H9 (cell line): ENCODE measurements around the gene DBH. TPM values are rescaled to one million over a fixed set of nuclear protein-coding genes. Genes with fewer than 3 reads are reported as not detected.

Experiments used
- DNase-seq: peaks from one replicate; pipeline ENCODE4 v3.0.0-alpha.2; 2017
- H2AFZ ChIP-seq: one replicate; pipeline ENCODE4 v1.6.1; 2013; ENCODE audit warnings: mild to moderate bottlenecking, low read length, control low read depth, moderate library complexity
- H2AK5ac ChIP-seq: 2 replicates; pipeline ENCODE4 v1.6.1; 2013; ENCODE audit warnings: low read length, control low read depth, mixed read lengths; ENCODE audit not compliant: insufficient read length
- H2BK120ac ChIP-seq: one replicate; pipeline ENCODE4 v1.6.1; 2013; ENCODE audit warnings: low read depth, mild to moderate bottlenecking, low read length, control low read depth, inconsistent platforms; ENCODE audit not compliant: poor library complexity, severe bottlenecking
- H2BK12ac ChIP-seq: 2 replicates; pipeline ENCODE4 v1.6.1; 2013; ENCODE audit warnings: low read length, control low read depth, mixed read lengths, low read depth; ENCODE audit not compliant: insufficient read length
- H2BK15ac ChIP-seq: 2 replicates; pipeline ENCODE4 v1.6.1; 2013; ENCODE audit warnings: low read depth, low read length, control low read depth
- H2BK20ac ChIP-seq: one replicate; pipeline ENCODE4 v1.6.1; 2013; ENCODE audit warnings: low read depth, mild to moderate bottlenecking, low read length, control low read depth, inconsistent platforms; ENCODE audit not compliant: poor library complexity, severe bottlenecking
- H2BK5ac ChIP-seq: 2 replicates; pipeline ENCODE4 v1.6.1; 2013; ENCODE audit warnings: low read length, control low read depth, mixed read lengths; ENCODE audit not compliant: insufficient read length
- H3K14ac ChIP-seq: 2 replicates; pipeline ENCODE4 v1.6.1; 2013; ENCODE audit warnings: low read length, control low read depth; ENCODE audit not compliant: insufficient read depth
- H3K18ac ChIP-seq: 2 replicates; pipeline ENCODE4 v1.6.1; 2013; ENCODE audit warnings: low read depth, mild to moderate bottlenecking, mixed read lengths, low read length, control low read depth; ENCODE audit not compliant: insufficient read length
- H3K23ac ChIP-seq: 2 replicates; pipeline ENCODE4 v1.6.1; 2013; ENCODE audit warnings: low read length, control low read depth, mixed read lengths, low read depth; ENCODE audit not compliant: insufficient read length
- H3K23me2 ChIP-seq: 2 replicates; pipeline ENCODE4 v1.6.1; 2013; ENCODE audit warnings: low read depth, mild to moderate bottlenecking, mixed read lengths, low read length, control low read depth; ENCODE audit not compliant: insufficient read length, poor library complexity, severe bottlenecking
- H3K27ac ChIP-seq: 2 replicates; pipeline ENCODE4 v1.5.1; 2013; ENCODE audit warnings: low read length, control low read depth, mixed read lengths, low read depth; ENCODE audit not compliant: insufficient read length
- H3K27me3 ChIP-seq: 2 replicates; pipeline ENCODE4 v1.6.1; 2013; ENCODE audit warnings: low read length, control low read depth, inconsistent platforms; ENCODE audit not compliant: insufficient read depth
- H3K4ac ChIP-seq: 2 replicates; pipeline ENCODE4 v1.6.1; 2013; ENCODE audit warnings: low read depth, mild to moderate bottlenecking, control low read depth, inconsistent platforms, low read length, moderate library complexity
- H3K4me1 ChIP-seq: 2 replicates; pipeline ENCODE4 v1.6.1; 2013; ENCODE audit warnings: low read length, control low read depth, inconsistent platforms; ENCODE audit not compliant: insufficient read depth
- H3K4me2 ChIP-seq: 2 replicates; pipeline ENCODE4 v1.6.1; 2013; ENCODE audit warnings: low read length, control low read depth, mixed read lengths; ENCODE audit not compliant: insufficient read length, insufficient read depth
- H3K56ac ChIP-seq: 2 replicates; pipeline ENCODE4 v1.6.1; 2013; ENCODE audit warnings: low read depth, mild to moderate bottlenecking, mixed read lengths, low read length, control low read depth; ENCODE audit not compliant: insufficient read length
- H3K79me1 ChIP-seq: 2 replicates; pipeline ENCODE4 v1.6.1; 2013; ENCODE audit warnings: low read depth, mild to moderate bottlenecking, moderate library complexity, low read length, control low read depth, inconsistent platforms; ENCODE audit not compliant: insufficient read depth, poor library complexity, severe bottlenecking
- H3K79me2 ChIP-seq: 2 replicates; pipeline ENCODE4 v1.6.1; 2013; ENCODE audit warnings: low read length, control low read depth, inconsistent platforms; ENCODE audit not compliant: insufficient read depth
- H3K9ac ChIP-seq: 2 replicates; pipeline ENCODE4 v1.6.1; 2013; ENCODE audit warnings: low read length, control low read depth, mixed read lengths; ENCODE audit not compliant: insufficient read length; ENCODE audit errors: extremely low read depth
- H3K9me3 ChIP-seq: one replicate; pipeline ENCODE4 v1.6.1; 2013; ENCODE audit warnings: low read depth, low read length, inconsistent platforms; ENCODE audit not compliant: control insufficient read depth
- H3T11ph ChIP-seq: one replicate; pipeline ENCODE4 v1.6.1; 2013; ENCODE audit warnings: mild to moderate bottlenecking, low read length, control low read depth, inconsistent platforms
- H4K20me1 ChIP-seq: one replicate; pipeline ENCODE4 v1.6.1; 2013; ENCODE audit not compliant: control insufficient read depth, insufficient read length, insufficient read depth
- H4K5ac ChIP-seq: 2 replicates; pipeline ENCODE4 v1.6.1; 2013; ENCODE audit warnings: low read depth, mild to moderate bottlenecking, mixed read lengths, low read length, control low read depth; ENCODE audit not compliant: insufficient read length
- H4K8ac ChIP-seq: replicated peaks from 2 replicates; pipeline ENCODE4 v1.6.1; 2013; ENCODE audit warnings: low read length, control low read depth, mixed read lengths, low read depth; ENCODE audit not compliant: insufficient read length
- H4K91ac ChIP-seq: 2 replicates; pipeline ENCODE4 v1.6.1; 2013; ENCODE audit warnings: low read depth, mild to moderate bottlenecking, moderate library complexity, mixed read lengths, low read length, control low read depth; ENCODE audit not compliant: insufficient read length
- H3K27ac Mint-ChIP-seq, 3 experiments: 2 replicates in 2 of 3; 3 replicates in 1 of 3; pipeline ENCODE4 v1.8.0; 2020 to 2021; ENCODE audit warnings: mixed read lengths in 3 of 3, mild to moderate bottlenecking in 1 of 3, moderate library complexity in 1 of 3
- H3K27me3 Mint-ChIP-seq: 2 replicates; pipeline ENCODE4 v1.8.0; 2021; ENCODE audit warnings: low read depth, mild to moderate bottlenecking, moderate library complexity, mixed read lengths
- H3K36me3 Mint-ChIP-seq, 3 experiments: 2 replicates in 2 of 3; 3 replicates in 1 of 3; pipeline ENCODE4 v1.8.0; 2020 to 2021; ENCODE audit warnings: low read depth in 3 of 3, mixed read lengths in 3 of 3; ENCODE audit not compliant: insufficient read depth in 1 of 3
- H3K4me1 Mint-ChIP-seq, 2 experiments: 2 replicates each; pipeline ENCODE4 v1.8.0; 2020; ENCODE audit warnings: mixed read lengths in 2 of 2
- H3K4me3 Mint-ChIP-seq, 2 experiments: 2 replicates in 1 of 2; 3 replicates in 1 of 2; pipeline ENCODE4 v1.8.0; 2020 to 2021; ENCODE audit warnings: mild to moderate bottlenecking in 2 of 2, mixed read lengths in 2 of 2, moderate library complexity in 1 of 2
- H3K9me3 Mint-ChIP-seq, 2 experiments: 2 replicates in 1 of 2; 3 replicates in 1 of 2; pipeline ENCODE4 v1.8.0; 2020; ENCODE audit warnings: mild to moderate bottlenecking in 2 of 2, mixed read lengths in 2 of 2, moderate library complexity in 1 of 2
- WGBS: extraction: QIAGEN DNeasy Blood & Tissue Kit; methylation state at CpG from one replicate; pipeline ENCODE4 v1.1.7; 2013; ENCODE audit warnings: missing lambda C conversion rate, low lambda C conversion rate, mixed read lengths; ENCODE audit not compliant: insufficient read length; ENCODE audit errors: extremely low coverage; 5-methylcytosine and 5-hydroxymethylcytosine counted together
- total RNA-seq: library from RNA; stranded (reverse); gene quantifications from 2 replicates; pipeline ENCODE4 v1.2.1, GENCODE V29; 2021
- TF ChIP-seq, protein P1 (sequence below): fragments of 200-600 bp; sonication (generic); conservative IDR thresholded peaks from 3 replicates; pipeline ENCODE4 v1.8.0; 2021; ENCODE audit warnings: antibody characterized with exemption, mild to moderate bottlenecking

Gene DBH
- total RNA-seq, 1 experiment from 2014 or later, result not detected

DNA sequence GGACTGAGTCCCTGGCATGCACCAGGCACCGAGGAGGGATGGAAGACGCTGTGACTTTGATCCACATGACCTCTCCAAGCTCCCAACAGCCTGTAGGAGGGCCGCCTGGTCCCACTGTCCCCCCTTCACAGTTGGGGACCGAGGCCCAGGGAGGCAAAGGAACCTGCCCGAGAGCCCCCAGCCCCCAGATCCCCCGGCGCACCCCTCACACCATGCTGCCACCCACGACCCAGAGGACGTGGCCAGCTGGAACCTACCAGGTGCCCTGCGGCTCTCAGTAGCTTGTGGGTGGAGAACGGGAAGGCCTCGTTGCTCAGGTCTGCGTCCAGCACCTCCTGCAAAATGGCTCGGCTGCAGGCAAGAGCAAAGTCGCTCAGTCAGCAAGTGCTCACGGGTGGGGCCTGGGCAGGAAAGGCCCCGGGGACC, 48.8 kb downstream of the DBH start:
- no peak overlapping the region for H3K4ac ChIP-seq
- no peaks in the 10 kb centered on the region for H3K36me3 Mint-ChIP-seq
- no peaks in the 10 kb centered on the region; the same call in 1 of the 2 replicates for H3K27me3 Mint-ChIP-seq
- H3K23ac ChIP-seq, result no peak overlapping the region
- no peak overlapping the region for H2BK120ac ChIP-seq
- no peak overlapping the region for H2BK12ac ChIP-seq
- no peak overlapping the region for H3K18ac ChIP-seq
- no peak overlapping the region for H3K27ac ChIP-seq
- no peaks in the 10 kb centered on the region for H3K4me1 ChIP-seq
- H4K5ac ChIP-seq, result no peak overlapping the region
- H2AK5ac ChIP-seq, result no peak overlapping the region
- H2BK15ac ChIP-seq, result no peak overlapping the region
- H3K4me3 Mint-ChIP-seq, result no peak overlapping the region
- H4K20me1 ChIP-seq, result peaks cover 2% of the 10 kb centered on the region
- no peak overlapping the region for H3K27ac Mint-ChIP-seq
- H3K27me3 ChIP-seq, result no peaks in the 10 kb centered on the region
- peaks cover 2% of the 10 kb centered on the region for H3K23me2 ChIP-seq
- no peak overlapping the region for H3K9ac ChIP-seq
- no peak overlapping the region for H3K14ac ChIP-seq
- H2BK20ac ChIP-seq, result no peak overlapping the region
- DNase-seq, result no peak
- no peak overlapping the region for H2AFZ ChIP-seq
- no peak overlapping the region for H3K56ac ChIP-seq
- no peaks in the 10 kb centered on the region for H3K9me3 ChIP-seq
- H3K4me1 Mint-ChIP-seq, result 0 out of 4 replicates have a peak, but pooled peaks cover 2 to 5% of the 10 kb centered on the region in 2 experiments
- no peak overlapping the region for H4K8ac ChIP-seq
- H3K79me1 ChIP-seq, result no peaks in the 10 kb centered on the region
- TF ChIP-seq, protein P1, sequence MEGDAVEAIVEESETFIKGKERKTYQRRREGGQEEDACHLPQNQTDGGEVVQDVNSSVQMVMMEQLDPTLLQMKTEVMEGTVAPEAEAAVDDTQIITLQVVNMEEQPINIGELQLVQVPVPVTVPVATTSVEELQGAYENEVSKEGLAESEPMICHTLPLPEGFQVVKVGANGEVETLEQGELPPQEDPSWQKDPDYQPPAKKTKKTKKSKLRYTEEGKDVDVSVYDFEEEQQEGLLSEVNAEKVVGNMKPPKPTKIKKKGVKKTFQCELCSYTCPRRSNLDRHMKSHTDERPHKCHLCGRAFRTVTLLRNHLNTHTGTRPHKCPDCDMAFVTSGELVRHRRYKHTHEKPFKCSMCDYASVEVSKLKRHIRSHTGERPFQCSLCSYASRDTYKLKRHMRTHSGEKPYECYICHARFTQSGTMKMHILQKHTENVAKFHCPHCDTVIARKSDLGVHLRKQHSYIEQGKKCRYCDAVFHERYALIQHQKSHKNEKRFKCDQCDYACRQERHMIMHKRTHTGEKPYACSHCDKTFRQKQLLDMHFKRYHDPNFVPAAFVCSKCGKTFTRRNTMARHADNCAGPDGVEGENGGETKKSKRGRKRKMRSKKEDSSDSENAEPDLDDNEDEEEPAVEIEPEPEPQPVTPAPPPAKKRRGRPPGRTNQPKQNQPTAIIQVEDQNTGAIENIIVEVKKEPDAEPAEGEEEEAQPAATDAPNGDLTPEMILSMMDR, result no peak
- no peak overlapping the region for H3K4me2 ChIP-seq
- H3K9me3 Mint-ChIP-seq, result no peaks in the 10 kb centered on the region
- H4K91ac ChIP-seq, result no peak overlapping the region
- no peak overlapping the region for H3T11ph ChIP-seq
- no peaks in the 10 kb centered on the region for H3K79me2 ChIP-seq
- WGBS, result no CpG with 5 or more reads among the region's 17 CpGs
- no peak overlapping the region for H2BK5ac ChIP-seq
